WTC11 (cell line): ENCODE results near the gene SLC6A8.

Source experiments
- ETV6 ChIP-seq: sonication (generic); formaldehyde crosslinking; IDR thresholded peaks from 2 replicates; pipeline ENCODE4 v1.8.1; 2022; ENCODE audit warnings: mild to moderate bottlenecking, missing genetic modification reagents
- FOXJ3 ChIP-seq: sonication (generic); formaldehyde crosslinking; IDR thresholded peaks from 2 replicates; pipeline ENCODE4 v1.9.0; 2021; ENCODE audit warnings: missing genetic modification reagents, mild to moderate bottlenecking, borderline replicate concordance
- IRF2 ChIP-seq: sonication (generic); formaldehyde crosslinking; IDR thresholded peaks from 2 replicates; pipeline ENCODE4 v1.8.0; 2022; ENCODE audit warnings: low read depth, missing genetic modification reagents, borderline replicate concordance
- MYBL2 ChIP-seq: sonication (generic); formaldehyde crosslinking; IDR thresholded peaks from 2 replicates; pipeline ENCODE4 v1.8.1; 2023; ENCODE audit warnings: mild to moderate bottlenecking, moderate library complexity, missing genetic modification reagents
- NFE2L1 ChIP-seq: sonication (generic); formaldehyde crosslinking; IDR thresholded peaks from 2 replicates; pipeline ENCODE4 v1.8.1; 2023; ENCODE audit warnings: missing genetic modification reagents
- ZNF263 ChIP-seq: sonication (generic); formaldehyde crosslinking; IDR thresholded peaks from 2 replicates; pipeline ENCODE4 v1.8.1; 2022; ENCODE audit warnings: low read depth, mild to moderate bottlenecking, moderate library complexity, missing genetic modification reagents
- TF ChIP-seq, protein P1 (sequence below): sonication (generic); formaldehyde crosslinking; IDR thresholded peaks from 2 replicates; pipeline ENCODE4 v1.8.0; 2022; ENCODE audit warnings: mild to moderate bottlenecking, missing genetic modification reagents
- TF ChIP-seq, protein P2 (sequence below): sonication (generic); formaldehyde crosslinking; IDR thresholded peaks from 2 replicates; pipeline ENCODE4 v1.8.1; 2023; ENCODE audit warnings: mild to moderate bottlenecking, missing genetic modification reagents, moderate library complexity
- TF ChIP-seq, protein P3 (sequence below): fragments of 200-600 bp; IDR thresholded peaks from 2 replicates; pipeline ENCODE4 v1.8.0; 2022; ENCODE audit warnings: antibody characterized with exemption
- TF ChIP-seq, protein P4 (sequence below): sonication (generic); formaldehyde crosslinking; IDR thresholded peaks from 2 replicates; pipeline ENCODE4 v1.8.0; 2022; ENCODE audit warnings: mild to moderate bottlenecking, missing genetic modification reagents
- TF ChIP-seq, protein P5 (sequence below): sonication (generic); formaldehyde crosslinking; IDR thresholded peaks from 2 replicates; pipeline ENCODE4 v1.8.1; 2023; ENCODE audit warnings: mild to moderate bottlenecking, moderate library complexity, missing genetic modification reagents
- TF ChIP-seq, protein P6 (sequence below): sonication (generic); formaldehyde crosslinking; conservative IDR thresholded peaks from 2 replicates; pipeline ENCODE4 v1.8.1; 2022; ENCODE audit warnings: mild to moderate bottlenecking, missing genetic modification reagents

DNA sequence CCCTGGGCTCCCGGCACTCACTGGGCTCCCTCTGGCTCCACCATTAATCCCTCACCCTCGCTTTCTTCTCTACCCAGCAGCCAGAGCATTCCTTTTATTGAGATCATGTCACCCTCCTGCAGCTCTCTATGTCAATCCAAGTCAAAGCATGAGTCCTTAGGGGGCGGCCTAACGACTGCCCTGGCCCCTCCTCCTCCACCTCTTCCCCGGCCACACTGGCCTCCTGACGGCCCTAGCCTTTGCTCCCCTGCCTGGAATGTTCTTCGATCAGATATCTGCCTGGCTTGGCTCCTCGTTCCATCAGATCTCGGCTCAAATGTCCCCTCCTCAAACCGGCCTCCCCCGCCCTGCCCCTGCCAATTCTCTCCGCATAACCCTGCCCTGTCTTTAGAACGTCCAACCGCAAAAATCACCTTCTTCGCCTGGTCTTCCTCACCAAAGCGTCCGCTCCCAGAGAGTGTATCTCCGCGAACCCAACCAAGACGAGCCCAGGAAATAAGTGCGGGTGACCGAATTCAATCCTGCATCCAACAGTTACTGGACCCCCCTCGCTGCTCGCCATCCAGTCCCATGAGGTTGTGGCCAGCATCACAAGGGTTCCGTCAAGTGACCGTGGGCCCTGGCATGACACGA, 13.4 kb upstream of the SLC6A8 start:
- TF ChIP-seq, protein P1, sequence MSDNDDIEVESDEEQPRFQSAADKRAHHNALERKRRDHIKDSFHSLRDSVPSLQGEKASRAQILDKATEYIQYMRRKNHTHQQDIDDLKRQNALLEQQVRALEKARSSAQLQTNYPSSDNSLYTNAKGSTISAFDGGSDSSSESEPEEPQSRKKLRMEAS (CRISPR knock-in tag), result no peak
- TF ChIP-seq, protein P2, sequence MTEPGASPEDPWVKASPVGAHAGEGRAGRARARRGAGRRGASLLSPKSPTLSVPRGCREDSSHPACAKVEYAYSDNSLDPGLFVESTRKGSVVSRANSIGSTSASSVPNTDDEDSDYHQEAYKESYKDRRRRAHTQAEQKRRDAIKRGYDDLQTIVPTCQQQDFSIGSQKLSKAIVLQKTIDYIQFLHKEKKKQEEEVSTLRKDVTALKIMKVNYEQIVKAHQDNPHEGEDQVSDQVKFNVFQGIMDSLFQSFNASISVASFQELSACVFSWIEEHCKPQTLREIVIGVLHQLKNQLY (CRISPR knock-in tag), result no peak
- TF ChIP-seq, protein P3, sequence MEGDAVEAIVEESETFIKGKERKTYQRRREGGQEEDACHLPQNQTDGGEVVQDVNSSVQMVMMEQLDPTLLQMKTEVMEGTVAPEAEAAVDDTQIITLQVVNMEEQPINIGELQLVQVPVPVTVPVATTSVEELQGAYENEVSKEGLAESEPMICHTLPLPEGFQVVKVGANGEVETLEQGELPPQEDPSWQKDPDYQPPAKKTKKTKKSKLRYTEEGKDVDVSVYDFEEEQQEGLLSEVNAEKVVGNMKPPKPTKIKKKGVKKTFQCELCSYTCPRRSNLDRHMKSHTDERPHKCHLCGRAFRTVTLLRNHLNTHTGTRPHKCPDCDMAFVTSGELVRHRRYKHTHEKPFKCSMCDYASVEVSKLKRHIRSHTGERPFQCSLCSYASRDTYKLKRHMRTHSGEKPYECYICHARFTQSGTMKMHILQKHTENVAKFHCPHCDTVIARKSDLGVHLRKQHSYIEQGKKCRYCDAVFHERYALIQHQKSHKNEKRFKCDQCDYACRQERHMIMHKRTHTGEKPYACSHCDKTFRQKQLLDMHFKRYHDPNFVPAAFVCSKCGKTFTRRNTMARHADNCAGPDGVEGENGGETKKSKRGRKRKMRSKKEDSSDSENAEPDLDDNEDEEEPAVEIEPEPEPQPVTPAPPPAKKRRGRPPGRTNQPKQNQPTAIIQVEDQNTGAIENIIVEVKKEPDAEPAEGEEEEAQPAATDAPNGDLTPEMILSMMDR, result no peak
- TF ChIP-seq IRF2 (CRISPR knock-in tag) (no peak), MYBL2 (no peak), ZNF263 (CRISPR knock-in tag) (no peak), FOXJ3 (CRISPR knock-in tag) (no peak), NFE2L1 (CRISPR knock-in tag) (no peak), ETV6 (CRISPR knock-in tag) (no peak)
- TF ChIP-seq, protein P4, sequence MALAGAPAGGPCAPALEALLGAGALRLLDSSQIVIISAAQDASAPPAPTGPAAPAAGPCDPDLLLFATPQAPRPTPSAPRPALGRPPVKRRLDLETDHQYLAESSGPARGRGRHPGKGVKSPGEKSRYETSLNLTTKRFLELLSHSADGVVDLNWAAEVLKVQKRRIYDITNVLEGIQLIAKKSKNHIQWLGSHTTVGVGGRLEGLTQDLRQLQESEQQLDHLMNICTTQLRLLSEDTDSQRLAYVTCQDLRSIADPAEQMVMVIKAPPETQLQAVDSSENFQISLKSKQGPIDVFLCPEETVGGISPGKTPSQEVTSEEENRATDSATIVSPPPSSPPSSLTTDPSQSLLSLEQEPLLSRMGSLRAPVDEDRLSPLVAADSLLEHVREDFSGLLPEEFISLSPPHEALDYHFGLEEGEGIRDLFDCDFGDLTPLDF, result no peak
- TF ChIP-seq, protein P5, sequence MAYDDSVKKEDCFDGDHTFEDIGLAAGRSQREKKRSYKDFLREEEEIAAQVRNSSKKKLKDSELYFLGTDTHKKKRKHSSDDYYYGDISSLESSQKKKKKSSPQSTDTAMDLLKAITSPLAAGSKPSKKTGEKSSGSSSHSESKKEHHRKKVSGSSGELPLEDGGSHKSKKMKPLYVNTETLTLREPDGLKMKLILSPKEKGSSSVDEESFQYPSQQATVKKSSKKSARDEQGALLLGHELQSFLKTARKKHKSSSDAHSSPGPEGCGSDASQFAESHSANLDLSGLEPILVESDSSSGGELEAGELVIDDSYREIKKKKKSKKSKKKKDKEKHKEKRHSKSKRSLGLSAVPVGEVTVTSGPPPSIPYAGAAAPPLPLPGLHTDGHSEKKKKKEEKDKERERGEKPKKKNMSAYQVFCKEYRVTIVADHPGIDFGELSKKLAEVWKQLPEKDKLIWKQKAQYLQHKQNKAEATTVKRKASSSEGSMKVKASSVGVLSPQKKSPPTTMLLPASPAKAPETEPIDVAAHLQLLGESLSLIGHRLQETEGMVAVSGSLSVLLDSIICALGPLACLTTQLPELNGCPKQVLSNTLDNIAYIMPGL, result no peak
- TF ChIP-seq, protein P6, sequence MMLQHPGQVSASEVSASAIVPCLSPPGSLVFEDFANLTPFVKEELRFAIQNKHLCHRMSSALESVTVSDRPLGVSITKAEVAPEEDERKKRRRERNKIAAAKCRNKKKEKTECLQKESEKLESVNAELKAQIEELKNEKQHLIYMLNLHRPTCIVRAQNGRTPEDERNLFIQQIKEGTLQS, result no peak
